Measurements from ENCODE around the gene CHMP2A. TPM values are rescaled to one million over a fixed set of nuclear protein-coding genes. Genes with fewer than 3 reads are reported as not detected.

Gene CHMP2A
- polyA plus RNA-seq, 1 donor from 2014 or later: 189 TPM

- Histone ChIP-seq H3K4me3 (ENCODE audit: low read length) (no peak overlapping the region), H3K9ac (ENCODE audit: low read length) (no peak overlapping the region)
- TF ChIP-seq EZH2 (IDR thresholded peaks at IDR 0.05; ENCODE audit: borderline replicate concordance, insufficient read depth, low read length, poor library complexity, severe bottlenecking): no peak
- no peak for TF ChIP-seq EP300 (conservative IDR thresholded peaks at IDR 0.05; ENCODE audit: poor library complexity, severe bottlenecking)
- TF ChIP-seq MXI1 (conservative IDR thresholded peaks at IDR 0.05; ENCODE audit: poor library complexity, severe bottlenecking): no peak
- TF ChIP-seq CTCF (IDR thresholded peaks at IDR 0.05; ENCODE audit: poor library complexity, severe bottlenecking): no peak
- no peak for TF ChIP-seq POLR2AphosphoS5 (IDR thresholded peaks at IDR 0.05)
- TF ChIP-seq SMC3 (conservative IDR thresholded peaks at IDR 0.05; ENCODE audit: poor library complexity): no peak
- no peak for TF ChIP-seq TAF1 (IDR thresholded peaks at IDR 0.05; ENCODE audit: low read depth)
- TF ChIP-seq REST (IDR thresholded peaks at IDR 0.05; ENCODE audit: borderline replicate concordance): no peak
Measured at GRCh38 chr19:58516246-58516836, 38.6 kb downstream of the CHMP2A start.

GRCh38 chr19:58515259-58515658, 39.6 kb downstream of the CHMP2A start:
- H3K4me2 ChIP-seq (ENCODE audit: low read length): no peak overlapping the region
- H4K20me1 ChIP-seq (ENCODE audit: insufficient read depth): no peaks in the 10 kb centered on the region
- no peaks in the 10 kb centered on the region for H3K9me3 ChIP-seq (ENCODE audit: low read length)
- no peaks in the 10 kb centered on the region for H3K27me3 ChIP-seq (ENCODE audit: insufficient read depth, low read depth, low read length)
- peaks cover 7% of the 10 kb centered on the region for H3F3A ChIP-seq (ENCODE audit: insufficient read depth, low read length, poor library complexity, severe bottlenecking)
- H3K9ac ChIP-seq (ENCODE audit: low read length): no peak overlapping the region
- no peak overlapping the region for H3K27ac ChIP-seq (ENCODE audit: low read length)
- no peaks in the 10 kb centered on the region for H3K9me2 ChIP-seq (ENCODE audit: insufficient read depth, low read length)
- TF ChIP-seq MXI1 (conservative IDR thresholded peaks at IDR 0.05; ENCODE audit: poor library complexity, severe bottlenecking): no peak
- TF ChIP-seq RAD21 (conservative IDR thresholded peaks at IDR 0.05): no peak
- no peak for TF ChIP-seq TAF1 (IDR thresholded peaks at IDR 0.05; ENCODE audit: low read depth)
- TF ChIP-seq CTCF (IDR thresholded peaks at IDR 0.05; ENCODE audit: poor library complexity, severe bottlenecking): no peak
- no peak for TF ChIP-seq POLR2AphosphoS5 (IDR thresholded peaks at IDR 0.05)
- TF ChIP-seq EP300 (conservative IDR thresholded peaks at IDR 0.05; ENCODE audit: poor library complexity, severe bottlenecking): no peak
- TF ChIP-seq REST (IDR thresholded peaks at IDR 0.05; ENCODE audit: borderline replicate concordance): no peak
- TF ChIP-seq EZH2 (IDR thresholded peaks at IDR 0.05; ENCODE audit: borderline replicate concordance, insufficient read depth, low read length, poor library complexity, severe bottlenecking): no peak
- TF ChIP-seq SMC3 (conservative IDR thresholded peaks at IDR 0.05; ENCODE audit: poor library complexity): no peak
- H3K36me3 ChIP-seq (ENCODE audit: insufficient read depth, low read length): no peaks in the 10 kb centered on the region
- H3K79me2 ChIP-seq (replicated peaks; ENCODE audit: insufficient read depth, low read length): peaks cover 13% of the 10 kb centered on the region
- no peak overlapping the region for H2AFZ ChIP-seq (ENCODE audit: low read depth, low read length)
- no peak overlapping the region for H3K4me3 ChIP-seq (ENCODE audit: low read length)

More at GRCh38 chr19:58516246-58516836, 38.6 kb downstream of the CHMP2A start:
- Histone ChIP-seq H3K9me3 (ENCODE audit: low read length) (no peaks in the 10 kb centered on the region), H3K36me3 (ENCODE audit: insufficient read depth, low read length) (no peaks in the 10 kb centered on the region), H3K4me2 (ENCODE audit: low read length) (no peak overlapping the region), H4K20me1 (ENCODE audit: insufficient read depth) (no peaks in the 10 kb centered on the region), H3K79me2 (replicated peaks; ENCODE audit: insufficient read depth, low read length) (peaks cover 13% of the 10 kb centered on the region), H3K27ac (ENCODE audit: low read length) (no peak overlapping the region), H3K27me3 (ENCODE audit: insufficient read depth, low read depth, low read length) (no peaks in the 10 kb centered on the region), H2AFZ (ENCODE audit: low read depth, low read length) (no peak overlapping the region), H3F3A (ENCODE audit: insufficient read depth, low read length, poor library complexity, severe bottlenecking) (peaks cover 7% of the 10 kb centered on the region), H3K9me2 (ENCODE audit: insufficient read depth, low read length) (no peaks in the 10 kb centered on the region)
